Left ventricle myocardium inferior (tissue), 1 donor: Measurements from ENCODE around the gene PLA2G7. TPM values are rescaled to one million over a fixed set of nuclear protein-coding genes. Genes with fewer than 3 reads are reported as not detected.
"Not testable (repeated sequence)": the region's sequence is repeated elsewhere in the genome, so short reads cannot be mapped to it uniquely, and the experiment has no call there.

Experiments used
- DNase-seq: peaks from one replicate; pipeline ENCODE4 v3.0.0-alpha.2; 2020
- H3K27ac ChIP-seq: fragments of 200-600 bp; replicated peaks from 2 replicates; pipeline ENCODE4 v1.8.0; 2021
- H3K27me3 ChIP-seq: fragments of 200-600 bp; 2 replicates; pipeline ENCODE4 v1.8.0; 2021; ENCODE audit warnings: low read depth
- H3K36me3 ChIP-seq: fragments of 200-600 bp; 2 replicates; pipeline ENCODE4 v1.8.0; 2021
- H3K4me1 ChIP-seq: fragments of 200-600 bp; 2 replicates; pipeline ENCODE4 v1.8.0; 2021
- H3K4me3 ChIP-seq: fragments of 200-600 bp; 2 replicates; pipeline ENCODE4 v1.8.0; 2021; ENCODE audit warnings: mild to moderate bottlenecking, moderate library complexity
- H3K9me3 ChIP-seq: fragments of 200-600 bp; replicated peaks from 2 replicates; pipeline ENCODE4 v1.8.0; 2021
- intact Hi-C: fragments of 100-400 bp; cut with micrococcal nuclease; formaldehyde crosslinking; loops from one replicate; pipeline ENCODE4 v1.11.0; 2022
- total RNA-seq: library from RNA; stranded (reverse); fragmentation: NEBNext Ultra II Directional; extraction: Animal tissue kit (Norgen Biotek cat#: 25700); gene quantifications from one replicate; pipeline ENCODE4 v1.2.1, GENCODE V29; 2021
- TF ChIP-seq, protein P1 (sequence below): fragments of 200-600 bp; IDR thresholded peaks from 2 replicates; pipeline ENCODE4 v1.8.0; 2021; ENCODE audit warnings: antibody characterized with exemption, mild to moderate bottlenecking, borderline replicate concordance
- donor health status: DM: no; HTN: yes; CAD: no; lungs with severe emphysema.

The PLA2G7 gene
- total RNA-seq, 1 donor from 2014 or later: 0.16 TPM

DNA sequence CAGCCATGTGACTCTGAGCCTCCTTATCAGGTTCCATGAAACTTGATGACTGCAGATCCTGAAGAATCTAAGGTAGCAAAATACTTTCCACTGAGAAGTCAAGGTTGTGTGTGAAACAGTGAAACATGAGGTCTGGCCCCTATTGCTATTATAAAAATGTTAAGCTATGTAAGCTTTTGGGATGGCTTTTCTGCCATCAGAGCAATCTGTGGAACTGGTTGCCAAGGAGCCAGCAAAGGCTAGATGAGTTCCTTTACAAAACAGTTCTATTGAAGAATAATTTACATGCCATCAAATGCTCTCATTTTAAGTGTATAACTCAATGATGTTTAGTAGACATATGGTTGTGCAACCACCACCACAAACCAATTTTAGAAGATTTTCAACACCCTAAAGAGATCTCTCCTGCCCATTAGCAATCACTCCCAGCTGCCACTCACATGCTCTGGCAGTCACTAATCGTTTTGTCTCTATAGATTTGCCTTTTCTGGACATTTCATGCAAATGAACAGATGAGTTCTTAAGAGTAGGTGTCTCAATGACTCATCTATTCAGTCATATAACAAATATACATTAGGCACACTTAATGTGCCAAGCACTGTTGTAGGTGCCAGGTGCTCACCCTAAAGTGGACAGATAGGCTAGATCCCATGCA lies 38.2 kb upstream of the PLA2G7 start:
- TF ChIP-seq, protein P1, sequence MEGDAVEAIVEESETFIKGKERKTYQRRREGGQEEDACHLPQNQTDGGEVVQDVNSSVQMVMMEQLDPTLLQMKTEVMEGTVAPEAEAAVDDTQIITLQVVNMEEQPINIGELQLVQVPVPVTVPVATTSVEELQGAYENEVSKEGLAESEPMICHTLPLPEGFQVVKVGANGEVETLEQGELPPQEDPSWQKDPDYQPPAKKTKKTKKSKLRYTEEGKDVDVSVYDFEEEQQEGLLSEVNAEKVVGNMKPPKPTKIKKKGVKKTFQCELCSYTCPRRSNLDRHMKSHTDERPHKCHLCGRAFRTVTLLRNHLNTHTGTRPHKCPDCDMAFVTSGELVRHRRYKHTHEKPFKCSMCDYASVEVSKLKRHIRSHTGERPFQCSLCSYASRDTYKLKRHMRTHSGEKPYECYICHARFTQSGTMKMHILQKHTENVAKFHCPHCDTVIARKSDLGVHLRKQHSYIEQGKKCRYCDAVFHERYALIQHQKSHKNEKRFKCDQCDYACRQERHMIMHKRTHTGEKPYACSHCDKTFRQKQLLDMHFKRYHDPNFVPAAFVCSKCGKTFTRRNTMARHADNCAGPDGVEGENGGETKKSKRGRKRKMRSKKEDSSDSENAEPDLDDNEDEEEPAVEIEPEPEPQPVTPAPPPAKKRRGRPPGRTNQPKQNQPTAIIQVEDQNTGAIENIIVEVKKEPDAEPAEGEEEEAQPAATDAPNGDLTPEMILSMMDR: no peak
- no peak for DNase-seq
- no peaks in the 10 kb centered on the region for H3K27me3 ChIP-seq
- peak overlapping the region; percentile 15 for H3K27ac ChIP-seq
- no peaks in the 10 kb centered on the region for H3K36me3 ChIP-seq
- H3K4me1 ChIP-seq: peaks cover 18% of the 10 kb centered on the region
- intact Hi-C loops: no loop called here
- H3K9me3 ChIP-seq: no peaks in the 10 kb centered on the region
- no peak overlapping the region for H3K4me3 ChIP-seq

DNA sequence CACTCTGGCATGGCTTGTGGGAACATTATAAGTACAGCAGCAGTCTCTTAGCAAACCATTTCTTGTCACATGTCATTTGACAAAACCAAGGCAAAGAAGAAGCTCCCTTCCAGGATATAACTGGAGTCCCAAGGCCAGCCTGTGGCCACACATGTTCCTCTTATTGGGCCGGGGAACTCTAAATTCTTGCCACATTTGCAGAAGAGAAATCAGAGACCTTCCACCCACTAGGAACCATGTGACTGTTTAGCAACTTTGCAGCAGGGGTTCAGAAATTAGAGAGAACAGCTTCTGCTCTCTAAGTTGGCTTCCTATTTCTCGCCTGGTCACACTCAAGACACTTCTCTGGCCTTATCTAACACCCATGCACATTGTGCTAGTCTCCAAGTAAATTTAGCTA lies 37.6 kb upstream of the PLA2G7 start:
- peak overlapping the region; percentile 7 for H3K27ac ChIP-seq
- no peak overlapping the region for H3K4me3 ChIP-seq
- intact Hi-C loops: no loop called here
- DNase-seq: peak; percentile 19
- no peaks in the 10 kb centered on the region for H3K9me3 ChIP-seq
- H3K4me1 ChIP-seq: peaks cover 18% of the 10 kb centered on the region
- TF ChIP-seq, protein P1: no peak
- H3K36me3 ChIP-seq: no peaks in the 10 kb centered on the region
- H3K27me3 ChIP-seq: no peaks in the 10 kb centered on the region

DNA sequence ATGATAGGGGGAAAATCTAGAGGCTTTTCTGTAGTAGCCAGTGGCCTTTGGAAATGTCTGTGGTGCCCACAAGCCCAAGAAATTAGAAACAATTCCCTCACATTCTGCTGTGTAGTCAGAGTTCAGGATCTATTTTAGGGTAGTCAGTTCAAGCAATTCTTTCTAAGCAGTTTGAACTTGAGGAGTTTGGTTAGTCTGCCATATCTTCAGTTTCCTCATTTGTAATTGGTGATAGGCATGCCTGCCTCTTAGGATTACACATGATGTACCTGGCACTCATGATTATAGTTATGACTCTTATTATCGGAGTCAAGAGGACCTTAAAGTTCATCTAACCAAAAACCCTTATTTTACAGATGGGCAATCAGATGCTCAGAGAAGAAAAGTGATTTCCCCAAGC lies 36.8 kb upstream of the PLA2G7 start:
- no peaks in the 10 kb centered on the region for H3K27me3 ChIP-seq
- TF ChIP-seq, protein P1: no peak
- no peak for DNase-seq
- H3K4me1 ChIP-seq: peaks cover 18% of the 10 kb centered on the region
- no peaks in the 10 kb centered on the region for H3K36me3 ChIP-seq
- intact Hi-C loops: no loop called here
- H3K27ac ChIP-seq: peak overlapping the region; percentile 7
- no peak overlapping the region for H3K4me3 ChIP-seq
- H3K9me3 ChIP-seq: peaks cover 6% of the 10 kb centered on the region

DNA sequence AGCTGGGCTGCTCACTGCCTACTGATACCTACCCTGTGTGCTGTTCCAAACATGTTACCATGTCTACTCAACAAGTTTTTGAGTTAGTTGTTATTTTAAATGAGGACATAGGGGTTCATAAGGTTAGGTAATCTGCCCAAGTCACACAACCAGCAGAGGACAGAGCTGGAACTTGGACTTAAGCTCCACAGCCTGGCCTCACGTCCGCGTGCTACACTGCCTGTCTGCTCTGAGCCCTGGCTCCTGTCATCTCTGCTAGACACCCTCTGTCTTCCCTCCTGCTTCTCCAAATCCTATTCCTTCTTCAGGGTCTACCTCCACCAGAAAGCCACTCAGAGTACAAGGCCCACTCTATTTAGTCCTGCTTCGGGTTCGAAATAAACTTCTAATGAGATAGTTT lies 29.8 kb upstream of the PLA2G7 start:
- Histone ChIP-seq H3K36me3 (no peaks in the 10 kb centered on the region), H3K9me3 (peaks cover 9% of the 10 kb centered on the region), H3K27me3 (peaks cover 5% of the 10 kb centered on the region), H3K27ac (no peak overlapping the region), H3K4me3 (no peak overlapping the region), H3K4me1 (no peaks in the 10 kb centered on the region)
- DNase-seq: no peak
- TF ChIP-seq, protein P1: no peak
- intact Hi-C loops: no loop called here

DNA sequence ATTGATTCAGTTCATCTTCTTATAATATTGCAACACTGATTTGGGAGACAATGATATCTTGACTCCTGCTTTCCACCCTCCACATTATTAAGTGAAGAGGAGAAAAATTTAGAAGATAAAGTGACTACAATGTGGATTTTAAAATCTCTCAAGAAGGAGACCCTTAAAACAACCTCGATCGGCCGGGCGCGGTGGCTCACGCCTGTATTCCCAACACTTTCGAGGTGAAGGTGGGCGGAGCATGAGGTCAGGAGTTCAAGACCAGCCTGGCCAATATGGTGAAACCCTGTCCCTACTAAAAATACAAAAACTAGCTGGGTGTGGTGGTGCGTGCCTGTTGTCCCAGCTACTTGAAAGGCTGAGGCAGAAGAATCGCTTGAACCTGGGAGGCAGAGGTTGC lies 29.1 kb upstream of the PLA2G7 start:
- H3K4me3 ChIP-seq, H3K36me3 ChIP-seq, H3K4me1 ChIP-seq, H3K27ac ChIP-seq, DNase-seq, intact Hi-C loops, H3K27me3 ChIP-seq, H3K9me3 ChIP-seq: not testable (repeated sequence)

DNA sequence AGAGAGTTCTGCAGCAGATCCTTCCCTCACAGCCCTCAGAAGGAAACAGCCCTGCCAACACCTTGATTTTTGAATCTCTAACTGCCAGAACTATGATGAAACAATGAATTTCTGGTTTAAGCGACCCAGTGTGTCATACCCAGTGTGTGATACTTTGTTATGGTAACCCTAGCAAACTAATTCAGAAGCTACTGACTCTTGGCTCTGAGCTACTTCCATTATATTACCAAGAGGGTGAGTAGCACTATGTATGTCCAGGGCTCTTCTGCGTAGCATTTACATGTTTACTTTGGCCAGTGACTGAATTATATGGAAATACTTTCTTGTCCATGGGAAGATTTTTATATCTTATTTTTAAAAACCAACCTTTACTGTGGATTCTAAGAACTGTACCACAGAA lies 28.3 kb upstream of the PLA2G7 start:
- no peaks in the 10 kb centered on the region for H3K36me3 ChIP-seq
- no peaks in the 10 kb centered on the region for H3K4me1 ChIP-seq
- H3K9me3 ChIP-seq: peaks cover 9% of the 10 kb centered on the region
- peaks cover 5% of the 10 kb centered on the region for H3K27me3 ChIP-seq
- no peak overlapping the region for H3K27ac ChIP-seq
- TF ChIP-seq, protein P1: no peak
- intact Hi-C loops: no loop called here
- DNase-seq: no peak
- no peak overlapping the region for H3K4me3 ChIP-seq
